ENCODE measurements around the gene FAR2. TPM values are rescaled to one million over a fixed set of nuclear protein-coding genes. Genes with fewer than 3 reads are reported as not detected.

The FAR2 gene
- total RNA-seq, 1 experiment from 2014 or later: 10.7 TPM

DNA sequence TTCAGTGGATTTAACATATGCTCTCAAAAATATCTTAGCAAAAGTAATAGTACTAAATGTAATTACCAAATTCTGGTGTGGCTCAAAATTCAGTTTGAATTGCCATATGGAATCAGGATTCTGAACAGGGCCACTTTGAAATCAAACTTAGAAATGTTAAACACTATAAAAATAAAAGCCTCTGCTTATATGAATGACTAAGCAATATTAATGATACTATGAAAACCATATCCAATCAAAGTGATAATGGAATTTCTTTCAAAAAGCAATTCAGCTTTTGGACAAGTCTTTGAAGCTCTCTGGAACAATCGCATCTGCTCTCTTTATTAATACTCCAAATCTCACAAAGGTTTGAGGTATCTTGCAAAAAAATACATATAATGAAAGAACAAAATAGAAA is 180.3 kb downstream of the FAR2 start:
- H3K36me3 ChIP-seq (ENCODE audit: insufficient read depth, low read length, poor library complexity, severe bottlenecking): no peaks in the 10 kb centered on the region

DNA sequence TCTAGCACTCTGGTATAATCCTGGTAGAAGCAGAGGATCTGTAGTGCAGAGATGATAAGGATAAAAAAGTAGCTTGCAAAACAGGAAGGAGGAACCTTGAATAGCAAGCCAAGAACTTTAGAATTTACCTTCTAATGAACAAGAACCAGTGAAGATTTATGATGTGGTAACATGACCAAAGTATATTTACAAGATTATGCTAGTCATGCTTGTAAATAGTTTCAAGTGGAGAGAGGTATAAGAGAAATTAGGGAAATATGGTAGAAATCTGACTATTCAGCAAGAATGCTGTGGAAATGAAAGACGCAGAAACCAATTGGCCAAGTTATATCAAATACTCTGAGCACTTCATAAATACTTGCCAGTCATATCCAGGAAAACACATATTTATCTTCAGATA is 184.1 kb downstream of the FAR2 start:
- CTCF ChIA-PET: no interaction called here
- H3K9me3 ChIP-seq (ENCODE audit: low read depth, low read length, poor library complexity, severe bottlenecking): no peaks in the 10 kb centered on the region
- BruUV-seq (replicated peaks): no TSS peak
- no peak for TF ChIP-seq EZH2 (IDR thresholded peaks at IDR 0.05; ENCODE audit: borderline replicate concordance, low read depth, low read length, poor library complexity, severe bottlenecking)
- TF ChIP-seq, protein P1, sequence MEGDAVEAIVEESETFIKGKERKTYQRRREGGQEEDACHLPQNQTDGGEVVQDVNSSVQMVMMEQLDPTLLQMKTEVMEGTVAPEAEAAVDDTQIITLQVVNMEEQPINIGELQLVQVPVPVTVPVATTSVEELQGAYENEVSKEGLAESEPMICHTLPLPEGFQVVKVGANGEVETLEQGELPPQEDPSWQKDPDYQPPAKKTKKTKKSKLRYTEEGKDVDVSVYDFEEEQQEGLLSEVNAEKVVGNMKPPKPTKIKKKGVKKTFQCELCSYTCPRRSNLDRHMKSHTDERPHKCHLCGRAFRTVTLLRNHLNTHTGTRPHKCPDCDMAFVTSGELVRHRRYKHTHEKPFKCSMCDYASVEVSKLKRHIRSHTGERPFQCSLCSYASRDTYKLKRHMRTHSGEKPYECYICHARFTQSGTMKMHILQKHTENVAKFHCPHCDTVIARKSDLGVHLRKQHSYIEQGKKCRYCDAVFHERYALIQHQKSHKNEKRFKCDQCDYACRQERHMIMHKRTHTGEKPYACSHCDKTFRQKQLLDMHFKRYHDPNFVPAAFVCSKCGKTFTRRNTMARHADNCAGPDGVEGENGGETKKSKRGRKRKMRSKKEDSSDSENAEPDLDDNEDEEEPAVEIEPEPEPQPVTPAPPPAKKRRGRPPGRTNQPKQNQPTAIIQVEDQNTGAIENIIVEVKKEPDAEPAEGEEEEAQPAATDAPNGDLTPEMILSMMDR (conservative IDR thresholded peaks at IDR 0.05; ENCODE audit: low read depth, low read length): no peak
- H3K27ac ChIP-seq (ENCODE audit: low read depth, low read length, poor library complexity, severe bottlenecking): no peak overlapping the region
- H3K27me3 ChIP-seq (replicated peaks; ENCODE audit: insufficient read depth, low read depth, low read length, poor library complexity): no peaks in the 10 kb centered on the region
- no peaks in the 10 kb centered on the region for H3K36me3 ChIP-seq (ENCODE audit: insufficient read depth, low read length, poor library complexity, severe bottlenecking)
- no peak for DNase-seq (ENCODE audit: low spot score)
- no peaks in the 10 kb centered on the region for H3K4me1 ChIP-seq (ENCODE audit: insufficient read depth, low read length, poor library complexity, severe bottlenecking)
- POLR2A ChIA-PET (ENCODE audit: low non-redundant PET): no interaction called here
- intact Hi-C loops (cut with micrococcal nuclease; ENCODE audit: unreplicated experiment): no loop called here
- H3K4me3 ChIP-seq (ENCODE audit: low read depth, low read length, poor library complexity, severe bottlenecking): no peak overlapping the region

More for the DNA sequence above, 180.3 kb downstream of the FAR2 start:
- intact Hi-C loops (cut with micrococcal nuclease; ENCODE audit: unreplicated experiment): no loop called here
- ChIA-PET POLR2A (ENCODE audit: low non-redundant PET) (no interaction called here), CTCF (no interaction called here)
- DNase-seq (ENCODE audit: low spot score): no peak
- no peaks in the 10 kb centered on the region for H3K27me3 ChIP-seq (replicated peaks; ENCODE audit: insufficient read depth, low read depth, low read length, poor library complexity)
- TF ChIP-seq, protein P1 (conservative IDR thresholded peaks at IDR 0.05; ENCODE audit: low read depth, low read length): no peak
- no peak for TF ChIP-seq EZH2 (IDR thresholded peaks at IDR 0.05; ENCODE audit: borderline replicate concordance, low read depth, low read length, poor library complexity, severe bottlenecking)
- no TSS peak for BruUV-seq (replicated peaks)
- H3K4me1 ChIP-seq (ENCODE audit: insufficient read depth, low read length, poor library complexity, severe bottlenecking): no peaks in the 10 kb centered on the region
- no peak overlapping the region for H3K4me3 ChIP-seq (ENCODE audit: low read depth, low read length, poor library complexity, severe bottlenecking)
- no peaks in the 10 kb centered on the region for H3K9me3 ChIP-seq (ENCODE audit: low read depth, low read length, poor library complexity, severe bottlenecking)
- no peak overlapping the region for H3K27ac ChIP-seq (ENCODE audit: low read depth, low read length, poor library complexity, severe bottlenecking)

DNA sequence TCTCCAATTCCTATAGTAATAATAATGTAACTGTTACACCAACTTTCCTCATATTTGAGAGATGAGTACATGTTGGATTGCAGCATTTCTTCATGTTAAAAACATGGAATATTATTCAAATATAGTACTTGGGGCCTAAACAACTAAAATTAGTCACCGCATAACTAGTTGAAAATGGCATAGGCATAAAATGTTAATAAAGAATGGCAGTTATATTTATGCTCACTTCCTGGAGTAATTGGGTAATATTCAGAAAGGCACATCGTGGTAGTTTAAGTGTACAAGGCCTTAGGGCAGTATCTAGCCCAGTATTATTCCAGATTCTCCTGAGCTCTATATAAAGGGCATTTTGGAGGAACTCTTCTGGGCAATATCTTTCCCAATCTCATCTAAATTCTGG is 185.9 kb downstream of the FAR2 start:
- CTCF ChIA-PET: no interaction called here
- TF ChIP-seq, protein P1 (conservative IDR thresholded peaks at IDR 0.05; ENCODE audit: low read depth, low read length): no peak
- no peak for TF ChIP-seq EZH2 (IDR thresholded peaks at IDR 0.05; ENCODE audit: borderline replicate concordance, low read depth, low read length, poor library complexity, severe bottlenecking)

More for the DNA sequence above, 185.9 kb downstream of the FAR2 start:
- POLR2A ChIA-PET (ENCODE audit: low non-redundant PET): no interaction called here
- Histone ChIP-seq H3K9me3 (ENCODE audit: low read depth, low read length, poor library complexity, severe bottlenecking) (no peaks in the 10 kb centered on the region), H3K27me3 (replicated peaks; ENCODE audit: insufficient read depth, low read depth, low read length, poor library complexity) (no peaks in the 10 kb centered on the region), H3K4me1 (ENCODE audit: insufficient read depth, low read length, poor library complexity, severe bottlenecking) (no peaks in the 10 kb centered on the region), H3K36me3 (ENCODE audit: insufficient read depth, low read length, poor library complexity, severe bottlenecking) (no peaks in the 10 kb centered on the region), H3K4me3 (ENCODE audit: low read depth, low read length, poor library complexity, severe bottlenecking) (no peak overlapping the region), H3K27ac (ENCODE audit: low read depth, low read length, poor library complexity, severe bottlenecking) (no peak overlapping the region)
- DNase-seq (ENCODE audit: low spot score): no peak
- intact Hi-C loops (cut with micrococcal nuclease; ENCODE audit: unreplicated experiment): no loop called here
- no TSS peak for BruUV-seq (replicated peaks)
